ENCODE results near the gene RASAL1. TPM values are rescaled to one million over a fixed set of nuclear protein-coding genes. Genes with fewer than 3 reads are reported as not detected.

RASAL1 gene
- polyA plus RNA-seq, 2 of the 4 experiments (the other 2 are of a cell fraction) = 0.30 to 0.34 TPM

DNA sequence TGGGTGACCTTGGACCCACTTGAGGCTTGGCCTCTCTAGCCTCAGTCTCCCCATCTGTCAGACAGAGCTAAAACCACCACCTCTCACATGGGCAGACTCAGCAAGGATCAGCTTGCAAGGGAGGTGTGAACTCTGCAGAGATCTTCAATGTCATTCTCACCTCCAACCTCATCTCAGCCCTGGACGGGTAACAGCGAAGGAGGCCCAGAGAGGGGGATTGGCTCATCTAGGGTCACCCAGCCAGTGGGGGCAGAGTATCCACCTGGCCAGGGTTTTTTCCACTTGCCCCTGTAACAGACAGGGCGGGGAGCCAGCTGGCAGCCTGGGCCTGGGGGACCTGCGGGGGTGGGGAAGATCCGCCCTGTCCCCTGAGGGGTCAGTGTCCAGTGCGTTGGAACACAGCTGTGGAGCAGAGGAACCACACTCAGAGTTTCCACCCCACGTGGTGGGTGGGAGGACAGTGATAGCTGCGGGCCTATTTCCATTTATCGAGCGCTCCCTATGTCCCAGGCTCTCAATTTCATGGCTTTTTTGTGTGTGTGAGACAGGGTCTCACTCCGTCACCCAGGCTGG is 51.6 kb downstream of the RASAL1 start:
- no peak for TF ChIP-seq RAD21 (conservative IDR thresholded peaks at IDR 0.05 in 1 of 2, IDR thresholded peaks at IDR 0.05 in 1 of 2)
- TF ChIP-seq, protein P1, sequence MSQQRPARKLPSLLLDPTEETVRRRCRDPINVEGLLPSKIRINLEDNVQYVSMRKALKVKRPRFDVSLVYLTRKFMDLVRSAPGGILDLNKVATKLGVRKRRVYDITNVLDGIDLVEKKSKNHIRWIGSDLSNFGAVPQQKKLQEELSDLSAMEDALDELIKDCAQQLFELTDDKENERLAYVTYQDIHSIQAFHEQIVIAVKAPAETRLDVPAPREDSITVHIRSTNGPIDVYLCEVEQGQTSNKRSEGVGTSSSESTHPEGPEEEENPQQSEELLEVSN (IDR thresholded peaks at IDR 0.05; ENCODE audit: borderline replicate concordance, low read depth) = no peak
- no peak for TF ChIP-seq NFE2L2 (conservative IDR thresholded peaks at IDR 0.05; ENCODE audit: low read length)
- 81% methylated on average over 9 of the region's 11 CpGs for WGBS (ENCODE audit: missing lambda C conversion rate)
- no peaks in the 10 kb centered on the region for H3K4me1 ChIP-seq
- no peak for ATAC-seq
- ChIA-PET POLR2A (no interaction called here), CTCF (interaction anchor here (0.6 to 2.3 kb wide), 5 partner anchors 9 to 91 kb away, joined by 3 to 14 read pairs (median 5); no protein-coding TSS in a partner anchor)
- H3K4me3 ChIP-seq = no peak overlapping the region
- no peak overlapping the region for H3K4me2 ChIP-seq
- H3K9me3 ChIP-seq = no peaks in the 10 kb centered on the region
- DNase-seq (ENCODE audit: low read depth in 1 of 2, low spot score in 1 of 2) = no peak
- no peak for FAIRE-seq
- no peak overlapping the region for H3K27ac ChIP-seq

DNA sequence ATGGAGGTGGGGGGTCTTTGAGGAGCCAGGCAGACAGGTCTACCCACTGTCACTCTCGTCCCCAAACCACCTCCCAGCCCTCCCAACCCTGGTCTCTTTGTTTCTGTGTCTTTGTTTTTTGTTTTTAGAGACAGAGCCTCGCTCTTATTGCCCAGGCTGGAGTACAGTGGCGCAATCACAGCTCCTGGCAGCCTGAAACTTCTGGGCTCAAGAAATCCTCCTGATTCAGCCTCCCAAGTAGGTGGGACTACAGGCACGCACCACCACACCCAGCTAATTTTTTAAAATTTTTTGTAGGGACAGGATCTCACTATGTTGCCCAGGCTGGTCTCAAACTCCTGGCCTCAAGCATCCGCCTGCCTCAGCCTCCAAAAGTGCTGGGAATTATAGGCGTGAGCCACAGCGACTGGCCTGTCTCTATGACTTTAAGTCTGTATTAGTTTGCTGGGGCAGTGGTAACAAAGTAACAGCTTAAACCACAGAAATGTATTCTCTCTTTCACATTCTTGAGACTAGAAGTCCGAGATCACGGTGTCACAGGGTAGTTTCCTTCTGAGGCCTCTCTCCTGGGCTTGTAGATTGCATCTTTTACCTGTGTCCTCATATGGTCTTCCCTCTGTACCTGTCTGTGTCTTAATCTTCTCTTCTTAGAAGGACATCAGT is 52.9 kb downstream of the RASAL1 start:
- 67% methylated on average over 9 of the region's 9 CpGs for WGBS (ENCODE audit: missing lambda C conversion rate)
- TF ChIP-seq CBX8 (IDR thresholded peaks at IDR 0.05) (no peak), CEBPB (IDR thresholded peaks at IDR 0.05) (0 out of 4 replicates have a peak, but pooled peaks of 1 of the 2 experiments have one; percentile 8)
- Histone ChIP-seq H3K4me3 (no peak overlapping the region), H3K27ac (no peak overlapping the region), H3K4me1 (no peaks in the 10 kb centered on the region), H3K4me2 (no peak overlapping the region), H3K9me3 (no peaks in the 10 kb centered on the region)
- ATAC-seq (no peak), FAIRE-seq (no peak), DNase-seq (ENCODE audit: low read depth in 1 of 2, low spot score in 1 of 2) (no peak)
- ChIA-PET POLR2A (no interaction called here), CTCF (interaction anchor here (0.6 to 1.7 kb wide), 5 partner anchors 10 to 246 kb away, joined by 3 to 7 read pairs (median 3); no protein-coding TSS in a partner anchor)

GRCh38 chr12:113081873-113082272 is 53.7 kb downstream of the RASAL1 start:
- POLR2A ChIA-PET = no interaction called here
- no peaks in the 10 kb centered on the region for H3K9me3 ChIP-seq

More at GRCh38 chr12:113081873-113082272, 53.7 kb downstream of the RASAL1 start:
- no peak overlapping the region for H3K4me2 ChIP-seq
- FAIRE-seq (no peak), DNase-seq (ENCODE audit: low read depth in 1 of 2, low spot score in 1 of 2) (no peak), ATAC-seq (no peak)
- WGBS (ENCODE audit: missing lambda C conversion rate) = 75% methylated on average over 4 of the region's 4 CpGs
- H3K4me3 ChIP-seq = no peak overlapping the region
- no peak overlapping the region for H3K27ac ChIP-seq
- CTCF ChIA-PET = interaction anchor here (0.6 to 1.7 kb wide), 7 partner anchors 10 to 245 kb away, joined by 3 to 7 read pairs (median 3); no protein-coding TSS in a partner anchor
- TF ChIP-seq EHMT2 (IDR thresholded peaks at IDR 0.05; ENCODE audit: low read depth) = no peak
- TF ChIP-seq RCOR1 (IDR thresholded peaks at IDR 0.05; ENCODE audit: low read depth, low read length) = no peak
- no peak for TF ChIP-seq JUN (IDR thresholded peaks at IDR 0.05)
- no peak for TF ChIP-seq POLR2A (IDR thresholded peaks at IDR 0.05; ENCODE audit: low read length)
- no peak for TF ChIP-seq HEYL (CRISPR knock-in tag; IDR thresholded peaks at IDR 0.05)
- TF ChIP-seq NR3C1 (IDR thresholded peaks at IDR 0.05) = no peak
- TF ChIP-seq BHLHE40 (IDR thresholded peaks at IDR 0.05; ENCODE audit: low read depth, low read length) = no peak
- no peak for TF ChIP-seq CTCF (IDR thresholded peaks at IDR 0.05)
- no peak for TF ChIP-seq USF2 (IDR thresholded peaks at IDR 0.05)
- TF ChIP-seq FOSL2 (IDR thresholded peaks at IDR 0.05) = no peak
- TF ChIP-seq FOSL2 (CRISPR knock-in tag; IDR thresholded peaks at IDR 0.05) = no peak
- no peak for TF ChIP-seq NPAS2 (CRISPR knock-in tag; IDR thresholded peaks at IDR 0.05; ENCODE audit: borderline replicate concordance)
- TF ChIP-seq, protein P1 (IDR thresholded peaks at IDR 0.05; ENCODE audit: borderline replicate concordance, low read depth) = no peak
- no peak for TF ChIP-seq HDAC2 (IDR thresholded peaks at IDR 0.05)
- H3K4me1 ChIP-seq = no peaks in the 10 kb centered on the region
